IPS DF 4.7 (cell line): Measurements from ENCODE around the gene ESPN.
"Not testable (repeated sequence)": the region's sequence is repeated elsewhere in the genome, so short reads cannot be mapped to it uniquely, and the experiment has no call there.

Experiments
- DNase-seq: peaks from one replicate; pipeline ENCODE4 v3.0.0-alpha.2; 2013; ENCODE audit warnings: low spot score; ENCODE audit errors: extremely low read depth

Gene ESPN

DNA sequence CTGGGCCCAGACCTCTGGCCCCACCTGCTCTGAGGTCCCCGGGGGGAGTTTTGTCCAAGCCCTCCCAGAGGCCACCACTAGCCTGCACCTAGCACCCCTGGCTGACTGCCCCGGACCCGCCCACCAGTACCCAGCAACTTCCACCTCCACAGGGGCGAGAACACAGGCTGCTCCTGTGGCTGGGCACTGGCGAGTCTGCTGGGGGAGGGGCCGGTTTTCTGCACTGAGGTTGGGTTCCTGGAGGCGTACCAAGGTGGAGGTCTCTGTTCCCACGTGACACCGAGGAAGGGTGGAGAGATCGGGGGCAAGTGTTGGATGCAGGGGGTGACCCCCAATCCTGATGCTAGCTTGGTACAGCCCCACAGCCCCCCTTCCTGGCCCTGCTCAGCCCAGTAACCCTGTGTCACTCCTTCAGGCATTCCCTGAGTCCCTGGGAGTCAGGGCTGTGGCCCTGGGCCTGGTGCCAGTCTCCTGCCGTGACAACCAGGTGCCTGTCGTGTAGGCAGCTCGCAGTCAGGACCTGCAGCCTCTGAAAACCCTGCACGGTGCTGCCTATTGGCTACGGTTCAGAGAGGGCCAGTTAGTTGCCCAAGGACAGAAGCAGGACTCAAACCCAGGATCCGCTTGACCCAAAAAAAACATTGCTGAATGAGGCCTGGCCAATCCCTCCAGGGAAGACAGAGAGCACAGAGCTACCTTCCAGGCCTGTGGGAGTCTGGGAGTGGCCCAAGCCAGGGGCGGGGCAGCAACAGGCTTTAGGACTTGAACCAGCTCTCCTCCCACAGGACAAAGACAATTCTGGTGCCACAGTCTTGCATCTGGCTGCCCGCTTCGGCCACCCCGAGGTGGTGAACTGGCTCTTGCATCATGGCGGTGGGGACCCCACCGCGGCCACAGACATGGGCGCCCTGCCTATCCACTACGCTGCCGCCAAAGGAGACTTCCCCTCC, 3.1 kb downstream of the ESPN start:
- DNase-seq: no peak

DNA sequence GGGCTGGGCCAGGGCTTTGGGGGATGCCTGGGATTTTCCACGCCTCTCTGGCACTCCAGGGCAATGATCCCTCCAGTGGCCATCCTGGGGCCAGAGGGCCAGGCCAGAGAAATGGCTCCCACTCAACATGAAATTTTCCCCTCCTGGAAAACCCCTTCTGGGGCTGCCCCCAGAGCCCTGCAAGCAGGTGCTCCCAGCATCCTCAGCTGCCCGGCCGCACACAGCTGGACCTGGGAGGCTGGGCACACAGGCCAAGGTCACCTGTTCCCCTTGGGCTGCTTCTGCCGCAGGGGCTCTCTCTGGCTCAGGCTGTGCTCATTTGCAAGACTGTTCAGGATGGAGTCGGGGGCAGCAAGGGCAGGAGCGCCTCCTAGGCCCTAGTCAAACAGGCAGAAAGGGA, 3.9 kb downstream of the ESPN start:
- not testable (repeated sequence) for DNase-seq

DNA sequence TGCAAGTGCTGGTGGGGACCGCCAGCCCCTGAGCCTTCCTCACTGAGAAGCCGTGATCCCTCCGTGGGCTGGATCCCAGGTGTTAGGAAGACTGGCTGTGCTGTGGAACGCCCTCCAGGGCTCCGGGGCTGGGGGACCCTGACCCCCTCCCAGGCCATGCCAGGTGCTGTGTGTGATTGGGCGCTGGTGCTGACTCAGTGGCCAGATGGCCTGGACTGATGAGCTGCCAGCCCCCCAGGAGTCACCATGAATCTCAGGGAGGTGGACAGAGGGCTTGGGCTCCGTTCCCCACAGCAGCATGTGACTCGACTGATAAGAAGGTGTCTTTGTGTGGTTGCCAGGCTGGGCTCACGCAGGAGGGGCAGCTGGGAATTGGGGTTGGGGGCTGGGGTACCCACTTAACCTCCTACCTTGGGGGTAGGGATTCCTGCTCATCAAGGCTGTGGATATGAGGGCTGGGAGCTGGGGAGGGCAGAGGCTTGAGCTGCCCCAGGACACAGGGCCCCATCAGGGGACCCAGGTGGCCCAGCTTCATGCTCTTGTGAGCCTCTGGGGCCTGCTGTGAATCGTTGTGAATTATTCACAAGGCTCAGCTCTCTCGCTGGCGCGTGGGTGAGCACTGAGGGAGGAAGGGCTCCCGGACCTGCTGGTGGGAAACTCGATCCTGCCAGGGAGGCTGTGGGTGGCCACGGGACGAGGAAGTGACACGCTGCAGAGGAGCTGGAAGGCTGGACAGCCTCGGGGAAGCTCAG, 5.3 kb downstream of the ESPN start:
- DNase-seq: not testable (repeated sequence)

DNA sequence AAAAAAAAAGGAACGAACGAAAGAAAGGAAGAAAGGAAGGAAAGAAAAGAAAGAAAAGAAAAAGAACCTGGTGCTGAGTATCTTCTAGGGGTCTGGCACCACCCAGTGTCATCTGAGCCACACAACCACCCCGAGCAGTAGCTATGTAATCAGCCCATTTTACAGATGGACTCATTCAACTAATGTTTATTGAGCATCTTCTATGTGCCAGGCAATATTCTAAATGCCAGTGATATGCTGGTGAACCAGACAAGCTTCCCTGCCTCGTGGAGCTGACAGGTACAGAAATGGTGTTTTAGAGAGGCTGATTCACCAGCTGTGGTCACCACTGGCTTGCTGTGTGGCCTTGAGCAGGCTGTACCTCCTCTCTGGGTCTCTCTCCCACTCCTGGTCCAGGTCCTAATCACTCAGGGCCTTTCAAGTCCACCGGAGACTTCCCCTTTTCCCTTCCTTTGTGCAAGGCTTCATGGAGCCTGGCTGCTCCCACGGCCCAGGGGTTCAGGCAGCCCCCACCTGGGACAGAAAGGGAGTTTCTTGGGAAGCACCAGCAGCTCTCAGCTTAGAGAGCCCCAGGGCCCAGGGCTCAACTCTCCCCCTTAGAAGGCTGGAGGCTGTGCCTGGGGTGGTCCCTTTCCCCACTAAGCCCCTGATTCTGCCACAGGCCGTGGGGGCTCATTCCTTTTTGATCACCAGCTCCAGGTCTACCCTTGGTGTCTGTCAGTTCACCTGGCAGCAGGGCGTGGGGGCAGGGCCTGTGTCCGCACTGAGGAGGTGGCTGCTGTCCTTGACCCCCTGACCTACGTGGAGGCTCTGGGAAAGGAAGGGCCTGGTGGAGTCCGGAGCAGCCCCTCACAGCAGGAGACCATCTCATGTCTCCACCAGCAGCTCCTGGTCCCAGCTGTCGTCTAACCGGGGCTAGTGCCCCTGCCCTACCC, 7.3 kb downstream of the ESPN start:
- DNase-seq: not testable (repeated sequence)

DNA sequence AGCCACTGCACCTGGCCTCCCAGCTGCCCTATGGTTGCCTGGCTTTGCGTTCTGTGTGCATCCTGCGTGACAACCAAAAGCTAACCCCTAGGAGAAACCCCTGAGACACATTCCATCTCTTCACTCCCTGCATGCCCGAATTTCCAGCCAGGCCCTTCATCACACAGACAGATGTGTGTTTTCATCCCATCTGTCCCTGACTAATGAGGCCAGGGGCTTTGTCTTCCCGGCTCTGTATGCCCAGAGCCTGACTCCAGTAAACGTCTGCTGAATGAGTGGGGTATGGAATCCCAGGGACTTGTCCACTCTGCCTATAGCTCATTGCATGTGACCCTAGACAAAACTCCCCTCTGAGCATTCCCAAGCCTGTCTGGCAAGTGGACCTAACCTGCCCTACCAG, 9.6 kb downstream of the ESPN start:
- no peak for DNase-seq

DNA sequence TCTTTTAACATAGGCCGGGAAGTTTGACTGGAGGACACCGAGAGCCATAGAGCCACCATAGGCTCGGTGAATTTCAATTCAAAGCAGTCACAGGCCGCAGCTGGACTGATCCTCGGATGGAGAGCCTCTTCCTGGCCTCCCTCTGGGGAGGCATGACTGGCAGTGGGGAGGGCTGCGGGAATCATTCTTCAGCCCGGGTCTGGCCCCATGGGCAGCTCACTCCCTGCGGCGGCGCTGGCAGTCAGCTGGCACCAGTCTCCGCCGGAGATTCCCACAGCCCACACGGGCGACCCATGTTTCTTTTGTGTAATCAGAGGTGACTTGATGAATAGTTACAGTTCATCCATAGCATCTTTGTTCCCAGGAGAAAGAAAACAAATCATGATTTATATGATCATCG, 10.6 kb downstream of the ESPN start:
- no peak for DNase-seq

DNA sequence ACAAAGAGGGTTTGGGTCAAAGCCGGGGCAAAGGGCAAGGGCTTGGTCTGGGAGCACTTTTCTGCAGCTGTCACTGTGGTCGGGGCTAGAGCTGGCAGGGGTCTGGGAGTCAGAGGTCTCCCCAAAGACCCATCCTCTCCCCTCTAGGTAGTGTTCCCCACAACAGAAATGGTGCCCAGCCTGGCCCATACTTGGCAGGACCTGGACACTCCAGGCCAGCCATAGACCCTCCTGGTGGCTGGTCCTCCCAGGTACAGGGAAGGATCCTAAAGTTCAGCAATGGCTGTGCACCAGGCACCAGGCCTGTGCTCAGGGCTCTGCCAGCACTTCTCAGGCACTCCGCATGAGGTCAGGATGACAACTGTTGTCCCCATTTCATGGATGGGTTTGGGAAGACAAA, 11.0 kb downstream of the ESPN start:
- no peak for DNase-seq

DNA sequence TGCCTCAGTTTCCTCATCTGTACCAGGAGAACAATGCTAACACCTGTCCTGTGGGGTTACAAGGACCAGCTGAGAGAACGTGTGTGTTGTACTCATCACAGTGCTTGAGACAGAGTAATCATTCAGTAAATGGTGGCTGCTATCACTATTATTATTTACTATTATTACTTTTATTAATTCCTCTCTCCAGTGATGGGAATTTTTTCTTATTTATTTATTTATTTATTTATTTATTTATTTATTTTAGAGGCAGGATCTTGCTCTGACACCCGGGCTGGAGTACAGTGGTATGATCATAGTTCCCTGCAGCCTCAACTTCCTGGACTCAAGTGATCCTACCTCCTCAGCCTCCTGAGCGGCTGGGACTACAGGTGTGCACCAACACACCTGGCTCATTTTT, 11.7 kb downstream of the ESPN start:
- DNase-seq: not testable (repeated sequence)

DNA sequence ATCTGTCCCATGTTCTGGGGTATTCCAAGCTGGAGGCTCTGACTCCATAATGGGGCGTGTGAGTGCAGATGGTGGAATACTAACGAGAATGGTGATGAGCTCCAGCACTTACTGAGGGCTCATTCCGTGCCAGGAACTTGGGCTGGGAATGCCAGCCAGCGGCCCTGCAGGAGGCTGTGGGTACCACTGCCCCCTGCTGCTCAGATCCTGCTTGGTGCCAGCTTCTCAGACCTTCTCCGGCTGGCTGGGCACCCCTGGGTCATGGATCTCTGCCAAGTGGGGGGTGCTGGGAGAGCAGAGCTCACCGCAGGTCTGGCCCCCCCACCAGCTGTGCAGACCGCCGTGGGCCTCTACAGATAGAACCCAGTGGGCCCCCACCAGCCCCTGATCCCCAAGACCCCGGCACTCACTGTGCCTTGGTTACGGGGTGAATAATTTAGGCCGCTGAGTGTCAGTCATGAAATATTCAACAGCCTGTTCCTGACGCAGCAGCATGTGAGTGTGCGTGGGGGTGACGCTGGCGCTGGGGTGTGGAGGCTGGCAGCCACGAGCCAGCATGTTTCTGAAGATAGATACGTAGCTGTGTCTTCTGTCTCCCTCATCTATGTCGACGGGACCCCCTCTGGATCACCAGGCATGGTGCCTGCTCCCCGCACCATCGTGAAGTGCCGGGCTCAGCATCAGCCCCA, 12.6 kb downstream of the ESPN start:
- DNase-seq: not testable (repeated sequence)

DNA sequence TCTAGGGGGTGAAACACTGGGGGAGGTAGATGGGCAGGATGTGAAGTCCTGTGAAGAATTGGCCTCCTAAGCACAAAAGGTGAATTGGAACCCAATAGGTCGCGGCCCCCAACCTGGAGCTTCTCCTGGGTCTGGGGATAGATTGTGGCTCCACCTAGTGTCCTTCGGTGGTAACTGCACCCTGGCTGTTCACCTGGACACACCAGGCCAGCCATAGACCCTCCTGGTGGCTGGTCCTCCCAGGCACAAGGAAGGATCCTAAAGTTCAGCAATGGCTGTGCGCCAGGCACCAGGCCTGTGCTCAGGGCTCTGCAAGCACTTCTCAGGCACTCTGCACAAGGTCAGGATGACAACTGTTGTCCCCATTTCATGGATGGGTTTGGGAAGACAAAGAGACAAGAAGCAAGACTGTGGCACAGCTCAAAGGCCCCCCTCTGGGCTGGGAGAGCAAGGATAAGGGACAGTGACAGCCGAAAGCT, 13.5 kb downstream of the ESPN start:
- DNase-seq: no peak

DNA sequence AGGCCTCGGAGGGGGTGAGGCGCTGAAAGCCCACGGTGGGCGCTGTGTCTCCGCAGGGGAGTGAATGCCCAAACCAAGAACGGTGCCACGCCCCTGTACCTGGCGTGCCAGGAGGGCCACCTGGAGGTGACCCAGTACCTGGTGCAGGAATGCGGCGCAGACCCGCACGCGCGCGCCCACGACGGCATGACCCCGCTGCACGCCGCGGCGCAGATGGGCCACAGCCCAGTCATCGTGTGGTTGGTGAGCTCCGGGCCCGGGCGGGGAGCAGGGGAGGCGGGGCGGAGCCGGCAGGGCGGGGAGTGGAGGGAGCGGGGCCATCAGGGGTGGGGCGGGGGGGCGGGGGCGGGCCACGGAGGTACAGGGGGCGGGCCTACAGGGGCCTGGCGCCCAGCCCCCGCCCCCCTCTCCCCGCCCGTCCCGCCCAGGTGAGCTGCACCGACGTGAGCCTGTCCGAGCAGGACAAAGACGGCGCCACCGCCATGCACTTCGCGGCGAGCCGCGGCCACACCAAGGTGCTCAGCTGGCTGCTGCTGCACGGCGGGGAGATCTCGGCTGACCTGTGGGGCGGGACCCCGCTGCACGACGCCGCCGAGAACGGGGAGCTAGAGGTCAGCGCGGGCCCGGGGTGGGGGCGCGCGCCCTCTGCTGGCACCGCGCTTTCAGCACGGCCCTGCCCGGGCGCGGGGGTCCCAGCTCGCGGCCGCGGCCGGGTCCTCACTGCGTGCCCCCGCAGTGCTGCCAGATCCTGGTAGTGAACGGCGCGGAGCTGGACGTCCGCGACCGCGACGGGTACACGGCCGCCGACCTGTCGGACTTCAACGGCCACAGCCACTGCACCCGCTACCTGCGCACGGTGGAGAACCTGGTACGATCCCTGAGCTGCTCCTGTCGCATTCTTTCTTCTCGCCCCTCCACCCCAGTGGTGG, 15.9 kb downstream of the ESPN start:
- DNase-seq: no peak

DNA sequence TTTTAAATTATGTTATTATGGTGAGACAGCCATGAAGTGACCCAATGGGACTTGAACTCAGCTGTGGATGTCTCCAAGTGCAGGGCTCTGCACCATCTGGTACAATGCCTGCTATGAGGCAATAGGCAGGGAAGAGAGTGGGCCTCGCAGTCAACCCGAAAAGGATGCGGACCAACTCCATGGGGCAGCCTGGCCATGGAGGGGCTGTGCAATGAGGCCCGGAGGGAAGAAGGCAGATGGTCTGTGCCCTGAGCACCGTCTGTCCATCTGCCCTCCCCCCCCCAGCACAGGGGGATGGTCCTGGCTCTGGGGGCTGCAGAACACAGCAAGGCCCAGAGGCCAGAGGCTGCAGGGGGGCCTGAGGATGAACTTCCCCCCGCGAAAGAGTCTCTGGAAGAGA, 17.0 kb downstream of the ESPN start:
- no peak for DNase-seq

DNA sequence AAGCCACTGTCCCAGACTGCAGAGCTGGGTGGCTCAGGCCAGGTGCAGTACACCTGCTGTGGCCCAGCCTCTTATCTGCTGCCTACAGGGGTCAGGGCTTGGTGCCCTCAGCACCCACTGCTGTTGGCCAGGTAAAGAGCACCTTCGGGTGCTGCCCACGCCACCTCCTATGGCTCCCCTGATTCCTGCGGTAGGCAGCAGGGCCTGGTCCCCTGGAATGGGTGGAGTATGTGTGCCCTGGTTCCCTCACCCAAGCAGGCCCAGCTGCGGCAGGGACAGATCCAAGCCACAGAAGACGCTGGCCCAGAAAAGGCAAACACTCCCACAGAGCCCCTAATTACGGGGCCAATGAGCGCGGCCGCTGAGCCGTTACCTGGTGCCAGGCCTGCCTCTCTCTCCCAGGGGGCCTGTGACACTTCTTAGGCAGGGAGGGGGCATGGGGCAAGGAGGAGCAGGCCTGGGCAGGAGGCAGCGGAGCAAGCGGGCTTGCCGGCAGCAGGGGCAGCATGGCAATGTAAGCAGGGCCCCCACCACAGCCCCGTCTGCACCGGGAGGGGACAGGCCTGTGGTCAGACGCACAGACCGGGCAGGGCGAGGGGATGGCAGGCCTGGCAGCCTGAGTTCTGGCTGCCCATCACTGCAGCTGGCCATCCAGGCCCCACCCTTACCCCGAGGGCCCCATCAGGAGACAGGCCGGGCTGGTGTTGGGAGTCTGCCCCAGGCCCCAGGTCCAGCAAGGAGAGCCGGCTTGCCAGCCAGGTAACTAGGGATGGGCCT, 19.0 kb downstream of the ESPN start:
- no peak for DNase-seq

DNA sequence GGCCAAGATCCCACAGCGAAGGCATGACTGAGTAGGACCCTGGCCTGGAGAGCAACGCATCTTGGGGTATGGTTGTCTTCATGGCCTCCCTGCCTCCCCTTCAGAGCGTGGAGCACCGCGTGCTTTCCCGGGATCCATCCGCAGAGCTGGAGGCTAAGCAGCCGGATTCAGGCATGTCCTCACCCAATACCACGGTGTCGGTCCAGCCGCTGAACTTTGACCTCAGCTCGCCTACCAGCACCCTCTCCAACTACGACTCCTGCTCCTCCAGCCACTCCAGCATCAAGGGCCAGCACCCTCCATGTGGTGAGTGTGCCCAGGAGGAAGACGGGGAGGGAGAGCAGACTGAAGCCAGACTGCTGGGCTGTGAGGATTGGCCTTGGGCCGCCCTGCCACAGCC, 19.8 kb downstream of the ESPN start:
- DNase-seq: no peak

DNA sequence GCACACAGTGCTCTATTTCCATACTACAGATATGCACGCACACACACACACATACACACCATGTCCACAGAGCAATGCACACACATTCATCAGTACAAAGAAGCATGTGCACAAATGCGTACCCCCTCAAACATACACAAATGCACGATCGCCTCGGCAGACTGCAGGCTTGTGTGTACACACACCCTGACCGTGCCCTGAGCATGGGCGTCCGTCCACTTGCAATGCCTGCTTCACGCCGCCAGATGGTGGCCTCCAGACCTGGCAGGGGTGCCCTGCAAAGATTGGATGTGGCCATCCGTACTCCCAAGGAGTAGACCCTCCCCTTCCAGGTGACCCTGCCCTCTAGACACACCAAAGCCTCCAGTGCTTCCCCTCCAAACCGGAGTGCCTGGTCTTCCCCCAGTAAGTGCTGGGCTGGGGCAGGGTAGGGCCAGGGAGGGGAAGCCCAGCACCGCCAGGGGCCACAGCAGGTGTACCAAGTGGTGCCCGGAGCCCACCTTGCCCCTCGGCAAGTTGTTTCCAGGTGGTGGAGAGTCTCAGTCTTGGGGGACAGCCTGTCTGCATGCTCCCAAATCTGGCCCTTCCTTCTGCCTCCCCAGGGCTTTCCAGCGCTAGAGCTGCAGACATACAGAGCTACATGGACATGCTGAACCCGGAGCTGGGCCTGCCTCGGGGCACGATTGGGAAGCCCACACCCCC, 20.6 kb downstream of the ESPN start:
- DNase-seq: no peak

DNA sequence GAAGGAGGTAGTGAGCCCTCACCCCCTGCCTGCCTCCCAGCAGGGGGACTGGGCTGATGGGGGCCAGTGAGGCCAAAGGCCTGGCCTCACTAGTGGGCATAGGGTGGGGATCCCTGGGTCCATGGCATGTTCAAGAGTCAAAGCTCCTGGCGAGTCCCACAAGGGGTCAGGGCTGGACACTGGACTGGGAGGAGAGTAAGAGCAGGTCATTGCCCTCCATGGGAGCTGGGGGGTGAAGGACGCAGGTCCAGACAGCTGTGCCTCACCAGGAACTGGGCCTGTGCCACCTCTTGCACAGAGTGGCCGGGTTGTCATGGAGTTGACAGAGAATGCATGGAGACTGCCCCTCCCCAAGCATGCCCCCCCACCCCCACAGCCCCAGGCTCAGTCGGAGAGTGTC, 21.4 kb downstream of the ESPN start:
- DNase-seq: not testable (repeated sequence)

DNA sequence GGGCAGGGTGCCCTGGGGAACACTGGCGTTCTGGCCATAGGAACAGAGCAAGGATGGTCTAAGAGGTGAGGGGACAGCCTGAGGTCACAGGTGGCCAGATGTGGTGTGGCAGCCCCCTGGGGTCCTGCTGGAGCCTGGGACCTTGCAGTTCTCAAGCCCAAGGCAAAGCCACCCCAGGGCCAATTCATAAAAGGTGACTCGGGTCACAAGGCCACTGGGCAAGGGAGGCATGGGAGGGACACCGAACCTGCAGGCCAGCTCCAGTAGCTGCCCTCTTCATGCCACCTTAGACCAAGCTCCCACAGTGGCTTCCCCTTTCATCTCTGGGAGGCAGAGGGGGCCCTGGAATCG, 22.1 kb downstream of the ESPN start:
- DNase-seq: no peak
